Caco-2 (cell line): ENCODE measurements around the gene SLC44A5. TPM values are rescaled to one million over a fixed set of nuclear protein-coding genes. Genes with fewer than 3 reads are reported as not detected.

Experiments used
- BruUV-seq: library from RNA; stranded (reverse); fragments of 400-500 nt; replicated peaks from 2 replicates; lab custom pipeline; 2021; lab: Mats Ljungman, UMichigan
- CTCF ChIA-PET: fragments of 300-600 bp; sonication (Branson Sonifier 250); formaldehyde crosslinking; loops from one replicate; lab custom pipeline; 2022; ENCODE audit warnings: antibody characterized with exemption; lab: Charles Lee
- POLR2A ChIA-PET: fragments of 300-600 bp; sonication (Branson Sonifier 250); formaldehyde crosslinking; loops from one replicate; lab custom pipeline; 2022; ENCODE audit warnings: antibody characterized with exemption; lab: Charles Lee
- DNase-seq, 2 experiments: peaks; one replicate each; pipeline versions ENCODE4 v3.0.0 to v3.0.0-alpha.2; 2020 to 2022
- H3K27me3 ChIP-seq: replicated peaks from 2 replicates; pipeline ENCODE4 v1.6.0; 2011; ENCODE audit warnings: low read length; ENCODE audit not compliant: control insufficient read depth, insufficient read depth
- H3K36me3 ChIP-seq: 2 replicates; pipeline ENCODE4 v1.5.1; 2011; ENCODE audit warnings: low read length; ENCODE audit not compliant: control insufficient read depth, insufficient read depth
- H3K4me1 ChIP-seq: fragments of 250-450 bp; sonication (Bioruptor Pico); 2 replicates; pipeline ENCODE4 v1.5.1; 2020; ENCODE audit warnings: mild to moderate bottlenecking
- H3K4me3 ChIP-seq: 2 replicates; pipeline ENCODE4 v1.5.1; 2011; ENCODE audit warnings: low read depth, mild to moderate bottlenecking, control low read depth, low read length
- H3K9me3 ChIP-seq: fragments of 250-450 bp; sonication (Bioruptor Pico); 2 replicates; pipeline ENCODE4 v1.5.1; 2020; ENCODE audit warnings: mild to moderate bottlenecking, moderate library complexity
- H3K27ac Mint-ChIP-seq: one replicate; pipeline ENCODE4 v1.8.0; 2022; ENCODE audit warnings: mixed read lengths; ENCODE audit not compliant: unreplicated experiment
- H3K27me3 Mint-ChIP-seq: one replicate; pipeline ENCODE4 v1.8.0; 2022; ENCODE audit warnings: mixed read lengths; ENCODE audit not compliant: insufficient read depth, unreplicated experiment
- H3K36me3 Mint-ChIP-seq: one replicate; pipeline ENCODE4 v1.8.0; 2022; ENCODE audit warnings: mild to moderate bottlenecking, mixed read lengths; ENCODE audit not compliant: insufficient read depth, unreplicated experiment
- H3K4me1 Mint-ChIP-seq: one replicate; pipeline ENCODE4 v1.8.0; 2022; ENCODE audit warnings: low read depth, mixed read lengths; ENCODE audit not compliant: unreplicated experiment
- H3K4me3 Mint-ChIP-seq: one replicate; pipeline ENCODE4 v1.8.0; 2022; ENCODE audit warnings: mild to moderate bottlenecking, moderate library complexity, mixed read lengths; ENCODE audit not compliant: unreplicated experiment
- H3K9me3 Mint-ChIP-seq: one replicate; pipeline ENCODE4 v1.8.0; 2022; ENCODE audit warnings: mixed read lengths; ENCODE audit not compliant: unreplicated experiment
- intact Hi-C: fragments of 100-400 bp; cut with micrococcal nuclease; formaldehyde crosslinking; loops from one replicate; pipeline ENCODE4 v1.10.0; 2022; ENCODE audit not compliant: unreplicated experiment
- total RNA-seq: library from RNA; stranded (reverse); gene quantifications from 2 replicates; pipeline ENCODE4 v1.2.3, GENCODE V29; 2022
- TF ChIP-seq, protein P1 (sequence below), 2 experiments: fragments of 200-600 bp in 1 of 2; IDR thresholded peaks; 1 replicate in 1 of 2; 2 replicates in 1 of 2; pipeline versions ENCODE4 v1.5.1 to v1.8.0; 2011 to 2022; ENCODE audit warnings: antibody characterized with exemption in 1 of 2, control low read depth in 1 of 2, inconsistent platforms in 1 of 2, low read depth in 1 of 2, low read length in 1 of 2, mild to moderate bottlenecking in 1 of 2, moderate library complexity in 1 of 2; ENCODE audit not compliant: insufficient read depth in 1 of 2, severe bottlenecking in 1 of 2, unreplicated experiment in 1 of 2

Gene SLC44A5
- total RNA-seq, 1 experiment from 2014 or later, result 13.6 TPM

- CTCF ChIA-PET, result no interaction called here
- Mint-ChIP-seq H3K4me1 (peaks cover 11% of the 10 kb centered on the region), H3K27ac (no peak overlapping the region), H3K27me3 (no peaks in the 10 kb centered on the region), H3K4me3 (no peak overlapping the region), H3K36me3 (no peaks in the 10 kb centered on the region), H3K9me3 (no peaks in the 10 kb centered on the region)
- POLR2A ChIA-PET, result no interaction called here
- Histone ChIP-seq H3K4me1 (no peaks in the 10 kb centered on the region), H3K27me3 (no peaks in the 10 kb centered on the region), H3K4me3 (no peak overlapping the region), H3K36me3 (no peaks in the 10 kb centered on the region), H3K9me3 (no peaks in the 10 kb centered on the region)
- intact Hi-C loops, result no loop called here
- no peak for DNase-seq
- TF ChIP-seq, protein P1, sequence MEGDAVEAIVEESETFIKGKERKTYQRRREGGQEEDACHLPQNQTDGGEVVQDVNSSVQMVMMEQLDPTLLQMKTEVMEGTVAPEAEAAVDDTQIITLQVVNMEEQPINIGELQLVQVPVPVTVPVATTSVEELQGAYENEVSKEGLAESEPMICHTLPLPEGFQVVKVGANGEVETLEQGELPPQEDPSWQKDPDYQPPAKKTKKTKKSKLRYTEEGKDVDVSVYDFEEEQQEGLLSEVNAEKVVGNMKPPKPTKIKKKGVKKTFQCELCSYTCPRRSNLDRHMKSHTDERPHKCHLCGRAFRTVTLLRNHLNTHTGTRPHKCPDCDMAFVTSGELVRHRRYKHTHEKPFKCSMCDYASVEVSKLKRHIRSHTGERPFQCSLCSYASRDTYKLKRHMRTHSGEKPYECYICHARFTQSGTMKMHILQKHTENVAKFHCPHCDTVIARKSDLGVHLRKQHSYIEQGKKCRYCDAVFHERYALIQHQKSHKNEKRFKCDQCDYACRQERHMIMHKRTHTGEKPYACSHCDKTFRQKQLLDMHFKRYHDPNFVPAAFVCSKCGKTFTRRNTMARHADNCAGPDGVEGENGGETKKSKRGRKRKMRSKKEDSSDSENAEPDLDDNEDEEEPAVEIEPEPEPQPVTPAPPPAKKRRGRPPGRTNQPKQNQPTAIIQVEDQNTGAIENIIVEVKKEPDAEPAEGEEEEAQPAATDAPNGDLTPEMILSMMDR (IDR thresholded peaks at IDR 0.05; ENCODE audit: insufficient read depth in 1 of 2, low read depth in 1 of 2, low read length in 1 of 2, severe bottlenecking in 1 of 2, unreplicated experiment in 1 of 2), result no peak
- BruUV-seq, result no TSS peak
Measured at GRCh38 chr1:75529488-75529887, 81.4 kb downstream of the SLC44A5 start.

GRCh38 chr1:75528001-75528400, 82.9 kb downstream of the SLC44A5 start:
- H3K9me3 ChIP-seq, result no peaks in the 10 kb centered on the region
- no TSS peak for BruUV-seq
- CTCF ChIA-PET, result no interaction called here
- POLR2A ChIA-PET, result no interaction called here
- TF ChIP-seq, protein P1 (IDR thresholded peaks at IDR 0.05; ENCODE audit: insufficient read depth in 1 of 2, low read depth in 1 of 2, low read length in 1 of 2, severe bottlenecking in 1 of 2, unreplicated experiment in 1 of 2), result no peak
- no peak for DNase-seq
- no peaks in the 10 kb centered on the region for H3K4me1 ChIP-seq
- intact Hi-C loops, result no loop called here
- H3K4me3 ChIP-seq, result no peak overlapping the region
- H3K36me3 ChIP-seq, result no peaks in the 10 kb centered on the region
- H3K4me3 Mint-ChIP-seq, result no peak overlapping the region
- no peaks in the 10 kb centered on the region for H3K27me3 Mint-ChIP-seq
- H3K36me3 Mint-ChIP-seq, result no peaks in the 10 kb centered on the region
- peaks cover 4% of the 10 kb centered on the region for H3K4me1 Mint-ChIP-seq
- no peak overlapping the region for H3K27ac Mint-ChIP-seq
- H3K27me3 ChIP-seq, result no peaks in the 10 kb centered on the region
- H3K9me3 Mint-ChIP-seq, result no peaks in the 10 kb centered on the region

- no peak for DNase-seq
- H3K27ac Mint-ChIP-seq, result no peak overlapping the region
- H3K9me3 ChIP-seq, result no peaks in the 10 kb centered on the region
- H3K36me3 ChIP-seq, result no peaks in the 10 kb centered on the region
- ChIA-PET POLR2A (interaction anchor here (0.6 kb wide), 1 partner anchor 9 kb away, joined by 3 read pairs; no protein-coding TSS in a partner anchor), CTCF (no interaction called here)
- peaks cover 13% of the 10 kb centered on the region for H3K4me1 Mint-ChIP-seq
- TF ChIP-seq, protein P1 (IDR thresholded peaks at IDR 0.05; ENCODE audit: insufficient read depth in 1 of 2, low read depth in 1 of 2, low read length in 1 of 2, severe bottlenecking in 1 of 2, unreplicated experiment in 1 of 2), result no peak
- BruUV-seq, result no TSS peak
- no peak overlapping the region for H3K4me3 ChIP-seq
- H3K36me3 Mint-ChIP-seq, result no peaks in the 10 kb centered on the region
- H3K9me3 Mint-ChIP-seq, result no peaks in the 10 kb centered on the region
- H3K4me1 ChIP-seq, result no peaks in the 10 kb centered on the region
- intact Hi-C loops, result no loop called here
- H3K27me3 ChIP-seq, result no peaks in the 10 kb centered on the region
- no peak overlapping the region for H3K4me3 Mint-ChIP-seq
- H3K27me3 Mint-ChIP-seq, result no peaks in the 10 kb centered on the region
Measured at GRCh38 chr1:75522389-75522788, 88.5 kb downstream of the SLC44A5 start.
